Measurements from ENCODE around the gene ZNF329. TPM values are rescaled to one million over a fixed set of nuclear protein-coding genes. Genes with fewer than 3 reads are reported as not detected.

Gene ZNF329
- total RNA-seq, 3 donors from 2014 or later (not counting 1 experiment from before 2014, with no cell fraction given): 13.0 to 14.9 (median 14.4) TPM

DNA sequence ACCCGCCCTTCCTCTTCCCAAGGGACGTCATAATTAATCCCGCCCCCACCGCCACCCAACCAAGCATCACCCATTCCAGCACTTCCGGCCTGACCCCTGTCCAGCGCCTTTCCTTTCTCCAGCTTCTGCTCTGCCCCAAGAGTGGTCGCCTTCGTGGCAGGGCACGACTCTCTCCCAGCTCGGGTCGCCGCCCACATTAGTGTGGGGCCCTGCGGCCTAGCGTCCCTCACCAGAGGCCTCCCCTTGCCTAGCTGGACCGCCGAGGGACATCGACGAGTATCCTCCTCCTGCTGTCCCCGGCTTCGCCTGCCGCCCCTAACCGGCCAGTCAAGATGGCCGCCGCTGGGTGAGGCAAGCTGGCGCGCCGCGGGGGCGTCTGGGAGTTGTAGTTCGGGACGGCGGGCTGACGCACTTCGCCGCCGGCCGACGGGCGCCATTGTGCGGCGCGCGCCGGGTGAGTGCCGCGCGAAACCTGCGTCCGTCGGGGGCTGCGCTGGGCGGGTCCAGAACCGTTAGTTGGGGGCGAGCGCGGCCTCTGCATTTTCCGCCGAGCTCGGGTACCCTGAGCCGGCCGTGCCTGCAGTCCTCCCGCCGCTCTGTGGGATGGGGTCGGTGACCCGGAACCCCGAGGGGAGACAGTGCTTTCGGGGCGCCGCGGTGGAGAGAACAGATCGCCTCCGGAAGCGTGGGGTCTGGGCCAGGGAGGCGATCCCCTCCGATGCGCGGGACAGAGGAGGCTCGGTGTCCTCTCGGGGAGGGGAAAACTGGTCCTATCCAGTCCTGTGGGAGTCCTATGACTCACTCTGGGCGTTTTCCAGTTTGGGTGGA, 32.6 kb upstream of the ZNF329 start, which contains the start of gene ZNF274:
ZNF274 (plus strand) TSS at position 73 of the 828 bp plus-strand sequence. CDS start 905 bp downstream, outside the sequence.
- Histone ChIP-seq H3K4me1 (ENCODE audit: control insufficient read depth, insufficient read depth, low read length) (peaks cover 19% of the 10 kb centered on the region), H3K36me3 (ENCODE audit: control insufficient read depth, insufficient read depth, low read length) (peaks cover 9% of the 10 kb centered on the region), H3K27me3 (ENCODE audit: control insufficient read depth, insufficient read depth, low read length) (no peaks in the 10 kb centered on the region), H3K27ac (ENCODE audit: low read length) (peak within 1 kb of the TSS; percentile 99), H3K4me3 (ENCODE audit: low read length) (peak within 1 kb of the TSS; percentile 88), H3K9me3 (ENCODE audit: control insufficient read depth, insufficient read depth, low read length) (peaks cover 84% of the 10 kb centered on the region)
- peaks cover 11% of the 10 kb centered on the region for H3K36me3 Mint-ChIP-seq
- H3K9me3 Mint-ChIP-seq: peaks cover 8 to 11% of the 10 kb centered on the region in 2 donors
- WGBS (ENCODE audit: insufficient coverage): under 1% methylated on average over 80 of the region's 80 CpGs
- peak within 1 kb of the TSS; percentile 98 for H3K4me3 Mint-ChIP-seq
- intact Hi-C loops (cut with micrococcal nuclease): loop anchor here (1.0 to 10.0 kb wide), 7 partner anchors 96 to 414 kb away; partner anchors contain the start of genes ERVK3-1, RPS5, ZBTB45 and ZNF324
- DNase-seq (peak; percentile 95), ATAC-seq (peak; percentile 81 to 95 (median 90))
- H3K4me1 Mint-ChIP-seq: peaks cover 17 to 22% of the 10 kb centered on the region in 2 donors
- H3K27me3 Mint-ChIP-seq (ENCODE audit: low read depth in 2 of 2): no peaks in the 10 kb centered on the region
- H3K27ac Mint-ChIP-seq: peak within 1 kb of the TSS; percentile 100
- no peak for TF ChIP-seq CTCF (IDR thresholded peaks at IDR 0.05)

GRCh38 chr19:58182577-58182988, 32.0 kb upstream of the ZNF329 start:
- peak overlapping the region; percentile 100 for H3K27ac Mint-ChIP-seq
- peaks cover 11% of the 10 kb centered on the region for H3K36me3 Mint-ChIP-seq
- peaks cover 17 to 22% of the 10 kb centered on the region in 2 donors for H3K4me1 Mint-ChIP-seq
- ATAC-seq (peak; percentile 72 to 89 (median 79)), DNase-seq (peak in 1 of 2 donors; percentile 89)
- peaks cover 84% of the 10 kb centered on the region for H3K9me3 ChIP-seq (ENCODE audit: control insufficient read depth, insufficient read depth, low read length)
- peak overlapping the region; percentile 99 for H3K27ac ChIP-seq (ENCODE audit: low read length)
- no peaks in the 10 kb centered on the region for H3K27me3 ChIP-seq (ENCODE audit: control insufficient read depth, insufficient read depth, low read length)
- H3K27me3 Mint-ChIP-seq (ENCODE audit: low read depth in 2 of 2): no peaks in the 10 kb centered on the region
- H3K4me1 ChIP-seq (ENCODE audit: control insufficient read depth, insufficient read depth, low read length): peaks cover 19% of the 10 kb centered on the region
- peak overlapping the region; percentile 98 for H3K4me3 Mint-ChIP-seq
- H3K36me3 ChIP-seq (ENCODE audit: control insufficient read depth, insufficient read depth, low read length): peaks cover 7% of the 10 kb centered on the region
- H3K9me3 Mint-ChIP-seq: peaks cover 8 to 11% of the 10 kb centered on the region in 2 donors
- WGBS (ENCODE audit: insufficient coverage): 6% methylated on average over 17 of the region's 17 CpGs
- intact Hi-C loops (cut with micrococcal nuclease): loop anchor here (1.0 to 10.0 kb wide), 6 partner anchors 96 to 336 kb away; partner anchors contain the start of genes ERVK3-1, RPS5, ZBTB45 and ZNF324
- H3K4me3 ChIP-seq (ENCODE audit: low read length): peak overlapping the region; percentile 88
- TF ChIP-seq CTCF (IDR thresholded peaks at IDR 0.05): no peak

DNA sequence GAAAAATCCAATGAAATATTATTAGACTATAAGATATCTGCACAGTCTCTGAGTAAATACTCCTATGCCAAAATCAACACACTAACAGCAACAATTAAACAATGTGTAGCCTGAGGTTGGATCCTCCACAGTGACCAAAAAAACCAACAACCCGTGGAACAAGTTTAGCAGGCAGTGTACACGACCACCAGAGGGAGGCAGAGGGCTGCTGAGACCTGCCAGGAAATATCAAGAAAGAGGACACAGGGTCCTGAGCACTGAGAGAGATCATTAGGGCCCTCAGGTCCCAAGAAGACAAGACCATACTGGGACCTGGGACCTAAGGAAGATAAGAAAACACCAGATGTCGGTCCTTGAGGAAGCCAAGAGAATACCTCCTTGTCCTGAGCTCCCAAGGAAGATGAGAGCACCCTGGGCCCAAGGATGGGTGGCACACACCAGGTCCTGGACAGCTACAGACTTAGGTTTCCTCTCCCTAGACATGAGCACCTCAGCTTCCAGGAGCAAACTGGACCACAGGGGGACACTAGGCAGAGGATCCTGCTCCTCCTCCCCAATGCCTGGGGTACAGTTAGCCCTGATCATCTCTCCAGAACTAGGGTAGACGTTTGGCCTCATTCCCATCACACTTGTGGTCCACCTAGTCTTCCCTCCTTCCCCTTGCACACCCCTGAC, 31.4 kb upstream of the ZNF329 start:
- Mint-ChIP-seq H3K27me3 (ENCODE audit: low read depth in 2 of 2) (no peaks in the 10 kb centered on the region), H3K36me3 (peaks cover 11% of the 10 kb centered on the region), H3K4me1 (peaks cover 17 to 22% of the 10 kb centered on the region in 2 donors), H3K4me3 (peak overlapping the region; percentile 98), H3K27ac (peak overlapping the region; percentile 100), H3K9me3 (peaks cover 8 to 11% of the 10 kb centered on the region in 2 donors)
- Histone ChIP-seq H3K4me3 (ENCODE audit: low read length) (peak overlapping the region; percentile 88), H3K36me3 (ENCODE audit: control insufficient read depth, insufficient read depth, low read length) (peaks cover 5% of the 10 kb centered on the region), H3K27ac (ENCODE audit: low read length) (peak overlapping the region; percentile 99), H3K4me1 (ENCODE audit: control insufficient read depth, insufficient read depth, low read length) (peaks cover 19% of the 10 kb centered on the region), H3K27me3 (ENCODE audit: control insufficient read depth, insufficient read depth, low read length) (no peaks in the 10 kb centered on the region), H3K9me3 (ENCODE audit: control insufficient read depth, insufficient read depth, low read length) (peaks cover 81% of the 10 kb centered on the region)
- intact Hi-C loops (cut with micrococcal nuclease): loop anchor here (1.0 to 10.0 kb wide), 6 partner anchors 97 to 337 kb away; partner anchors contain the start of genes ERVK3-1, RPS5, ZBTB45 and ZNF324
- ATAC-seq (peak in 1 of 3 donors; percentile 11), DNase-seq (peak; percentile 61 to 76)
- 67% methylated on average over 4 of the region's 4 CpGs for WGBS (ENCODE audit: insufficient coverage)
- peak; percentile 66 for TF ChIP-seq CTCF (IDR thresholded peaks at IDR 0.05)
